HK-2 (cell line): ENCODE data around the gene LCN1.
"Not testable (repeated sequence)": the region's sequence is repeated elsewhere in the genome, so short reads cannot be mapped to it uniquely, and the experiment has no call there.

Source experiments
- DNase-seq: peaks from one replicate; pipeline ENCODE4 v3.0.0-alpha.2; 2018; ENCODE audit not compliant: unreplicated experiment

LCN1 gene

DNA sequence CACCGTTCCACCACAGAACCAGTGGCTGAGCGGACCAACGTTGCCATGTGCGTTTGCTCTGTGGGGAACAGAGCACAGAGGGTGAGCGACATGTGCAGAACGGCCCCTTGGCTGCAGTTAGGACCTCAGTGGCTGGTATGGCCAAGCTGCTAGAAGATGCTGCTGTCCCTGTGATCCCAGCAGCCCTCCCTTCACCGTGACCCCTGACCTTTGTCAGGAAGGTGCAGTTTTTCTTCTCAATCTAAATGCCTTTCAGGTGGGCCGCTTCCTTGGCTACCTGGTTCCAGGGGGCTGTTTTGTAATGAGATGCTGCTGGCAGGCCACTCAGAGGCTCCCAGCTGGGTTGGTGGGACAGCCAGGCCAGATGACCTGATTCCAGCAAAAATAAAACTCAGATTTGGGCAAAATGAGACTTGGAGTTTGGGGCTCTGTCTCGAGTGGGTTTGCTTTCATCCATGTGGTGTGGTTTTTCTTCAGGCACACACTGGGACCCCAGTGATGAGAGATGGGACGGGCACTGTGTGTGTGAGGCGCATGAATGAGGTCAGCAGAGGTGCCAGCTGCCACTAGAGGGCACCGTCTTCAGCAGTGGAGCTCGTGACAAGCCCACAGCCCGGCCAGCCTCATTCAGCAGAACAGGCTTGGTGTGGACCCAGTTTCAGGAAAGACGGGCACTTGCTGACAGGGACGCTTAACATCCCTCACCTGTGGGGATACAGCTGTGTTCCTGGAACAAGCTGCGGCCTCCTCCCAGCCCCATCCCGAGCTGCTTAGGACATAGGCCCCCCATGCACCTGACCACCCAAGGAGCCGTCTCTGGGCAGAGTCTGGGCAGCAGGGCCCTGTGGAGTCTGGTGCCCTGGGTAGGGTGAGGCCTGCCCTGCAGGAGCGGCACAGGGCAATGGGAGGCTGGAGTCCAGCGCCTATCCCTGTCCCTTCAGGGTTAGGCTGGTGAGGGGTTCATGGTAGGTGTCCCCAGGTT, 16.7 kb upstream of the LCN1 start:
- peak; percentile 66 for DNase-seq

DNA sequence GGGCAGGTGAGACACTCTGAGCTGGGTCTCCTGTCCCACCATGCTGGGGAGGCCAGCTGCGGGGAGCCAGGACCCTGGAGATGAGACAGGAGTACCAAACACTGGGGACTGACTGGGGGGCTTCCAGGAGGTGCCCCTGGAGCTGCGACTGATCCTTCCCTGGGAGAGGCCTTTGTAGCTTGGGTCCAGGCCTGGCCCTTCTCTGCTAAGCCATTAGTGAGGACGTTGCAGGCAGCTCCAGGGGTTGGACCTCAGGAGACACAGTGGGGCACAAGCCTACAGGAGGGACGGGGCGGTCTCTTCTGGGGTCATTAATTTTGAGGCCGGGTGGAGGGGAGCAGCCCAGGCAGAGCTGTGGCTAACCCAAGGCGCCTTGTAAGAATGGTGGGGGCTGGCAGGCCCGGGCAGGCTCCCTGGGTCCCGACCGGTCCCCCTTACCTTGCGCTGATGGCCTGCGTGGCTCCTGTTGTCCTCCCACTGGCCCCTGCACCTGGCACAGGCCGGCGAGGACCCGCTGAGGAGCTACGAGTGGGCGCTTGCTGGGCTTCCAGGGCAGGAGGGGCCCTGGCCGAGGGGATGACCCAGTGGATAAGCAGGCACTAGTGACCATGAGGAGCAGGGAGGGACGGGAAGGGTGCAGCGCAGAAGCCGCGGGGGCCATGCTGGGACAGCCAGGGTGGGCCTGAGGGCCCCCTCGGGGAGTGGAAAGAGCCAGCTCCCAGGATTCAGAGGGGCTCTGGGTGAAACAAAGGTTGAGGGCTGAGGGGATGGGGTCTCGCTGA, 15.6 kb upstream of the LCN1 start:
- DNase-seq: no peak

DNA sequence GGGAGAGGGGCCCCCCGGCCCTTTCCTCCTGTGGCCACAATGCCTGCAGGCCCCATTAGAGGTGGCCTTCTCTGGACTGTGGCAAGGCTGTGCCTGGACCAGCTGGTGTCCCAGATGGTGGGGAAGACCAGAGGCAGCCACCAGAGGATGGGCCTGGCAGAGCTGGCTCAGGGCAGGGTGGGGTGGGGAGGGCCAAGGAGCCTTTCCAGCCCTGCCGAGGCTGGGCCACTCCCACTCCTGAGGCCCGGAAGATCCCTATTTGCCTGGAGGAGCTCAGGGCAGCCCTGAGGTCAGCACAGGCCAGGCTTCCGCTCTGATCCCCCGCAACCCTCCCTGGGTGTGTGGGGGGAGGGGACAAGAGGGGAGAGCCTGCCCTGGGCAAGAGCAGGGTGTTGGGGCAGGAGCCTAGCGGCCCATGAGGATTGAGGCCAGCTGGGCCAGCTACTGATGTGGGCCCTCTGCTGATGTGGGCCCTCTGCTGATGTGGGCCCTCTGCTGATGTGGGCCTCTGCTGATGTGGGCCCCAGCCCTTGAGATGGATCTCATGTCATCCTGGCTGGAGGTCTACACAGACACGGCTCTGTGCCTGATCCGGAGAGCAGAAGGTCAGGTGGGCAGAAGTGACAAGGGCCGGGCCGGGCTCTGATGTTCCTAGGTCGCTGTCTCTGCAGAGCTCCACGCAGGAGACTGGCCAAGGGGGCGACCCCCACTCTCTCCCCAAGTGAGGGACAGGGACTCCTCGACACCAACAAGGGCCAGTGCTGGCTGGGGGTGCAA, 14.7 kb upstream of the LCN1 start:
- peak; percentile 31 for DNase-seq

DNA sequence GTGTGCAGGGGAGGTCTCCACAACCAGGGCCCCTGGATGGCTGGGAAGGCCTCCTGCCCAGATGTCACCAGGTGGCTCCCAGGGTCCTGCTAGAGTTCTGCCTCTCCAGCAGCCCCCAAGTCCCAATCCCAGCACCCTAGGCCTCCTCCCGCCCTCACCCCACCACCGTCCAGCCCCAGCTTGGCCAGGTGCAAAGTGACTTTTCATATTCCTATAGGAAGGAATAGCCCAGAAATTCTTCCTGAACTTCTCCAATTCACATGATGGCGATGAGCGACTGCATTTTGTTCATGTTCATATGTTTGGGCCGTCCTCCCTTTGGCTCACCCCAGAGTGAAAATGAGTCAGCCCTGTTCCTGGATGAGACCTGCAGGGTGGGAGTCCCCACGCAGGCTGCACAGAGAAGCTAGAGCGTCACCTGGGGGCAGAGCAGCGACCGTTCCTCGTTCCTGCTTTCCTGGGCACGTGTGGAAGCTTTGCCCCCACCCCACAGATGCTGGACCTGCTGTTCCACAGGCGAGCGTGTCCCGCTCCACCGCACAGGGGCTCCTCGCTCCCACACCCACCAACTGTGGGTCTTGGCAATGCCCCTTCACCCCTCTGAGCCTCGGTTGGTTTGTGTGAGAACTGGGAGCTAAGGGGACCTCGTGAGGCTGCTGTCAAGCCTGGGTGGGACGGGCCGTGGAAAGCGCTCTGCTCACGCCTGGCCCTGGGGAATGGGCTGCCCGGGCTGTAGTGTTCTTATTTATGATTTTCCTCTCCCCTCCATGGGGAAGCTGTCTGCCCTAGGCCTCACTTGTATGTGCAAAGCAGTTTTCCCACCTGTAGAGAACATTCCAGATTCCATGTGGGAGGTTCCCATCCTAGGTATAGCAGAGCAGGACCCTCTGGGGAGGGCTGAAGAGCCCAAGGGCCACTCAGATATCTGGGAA, 13.9 kb upstream of the LCN1 start:
- no peak for DNase-seq

DNA sequence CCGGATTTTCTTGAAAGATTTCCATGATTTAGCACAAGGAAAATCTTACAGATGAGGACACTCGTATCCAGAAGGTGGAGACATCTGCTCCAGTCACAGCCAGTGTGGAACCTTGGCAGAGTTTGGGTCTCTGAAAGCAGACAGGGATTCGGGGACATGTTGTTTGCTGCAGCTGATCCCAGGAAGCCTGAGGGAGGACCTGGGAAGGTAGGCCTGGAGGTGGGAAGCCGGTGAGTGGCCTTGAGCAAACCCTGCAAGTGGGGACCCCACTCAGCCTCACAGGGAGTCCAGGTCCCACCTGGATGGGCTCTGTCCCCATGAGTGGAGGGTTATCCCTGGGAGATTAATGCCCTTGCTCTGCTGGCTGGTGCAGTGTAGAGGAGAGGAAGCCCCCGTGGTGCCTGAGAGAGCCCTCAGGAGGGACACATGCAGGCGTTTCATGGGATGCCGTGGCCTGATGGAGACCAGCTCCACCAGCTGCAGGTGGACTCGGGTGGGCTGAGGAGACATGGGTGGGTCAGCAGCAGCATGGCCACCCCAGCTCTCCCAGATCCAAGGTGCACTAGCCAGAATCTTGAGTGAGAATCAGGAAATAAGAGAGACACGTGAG, 12.9 kb upstream of the LCN1 start:
- DNase-seq: no peak

DNA sequence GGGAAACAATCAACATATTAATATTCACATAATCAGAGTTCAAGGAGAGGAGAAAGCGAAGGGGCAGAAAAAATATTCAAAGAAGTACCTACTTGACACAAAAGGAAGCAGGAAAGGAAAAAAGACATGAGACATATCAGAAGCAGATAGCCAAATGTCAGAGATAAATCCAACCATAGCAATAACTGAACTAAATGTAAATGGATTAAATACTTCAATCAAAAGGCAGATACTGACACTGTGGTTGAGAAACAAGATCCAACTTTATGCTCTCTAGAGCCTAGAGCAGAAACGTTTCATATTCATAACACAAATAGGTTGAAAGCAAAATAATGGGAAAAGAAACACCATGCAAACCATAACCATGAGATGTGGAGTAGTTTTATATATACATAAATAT, 11.8 kb upstream of the LCN1 start:
- no peak for DNase-seq

DNA sequence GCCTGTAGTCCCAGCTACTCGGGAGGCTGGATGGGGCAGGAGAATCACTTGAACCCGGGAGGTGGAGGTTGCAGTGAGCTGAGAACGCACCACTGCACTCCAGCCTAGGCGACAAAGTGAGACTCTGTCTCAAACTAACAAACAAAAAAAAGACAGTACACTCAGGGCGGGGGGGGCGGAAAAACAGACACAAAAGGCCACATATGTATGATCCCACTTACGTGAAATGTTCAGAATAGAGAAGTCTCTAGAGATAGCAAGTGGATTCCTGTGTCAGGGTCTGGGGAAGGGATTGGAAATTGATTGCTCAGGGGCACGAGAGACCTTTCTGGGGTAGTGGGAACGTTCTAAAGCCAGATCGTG, 9.0 kb upstream of the LCN1 start:
- DNase-seq: no peak

DNA sequence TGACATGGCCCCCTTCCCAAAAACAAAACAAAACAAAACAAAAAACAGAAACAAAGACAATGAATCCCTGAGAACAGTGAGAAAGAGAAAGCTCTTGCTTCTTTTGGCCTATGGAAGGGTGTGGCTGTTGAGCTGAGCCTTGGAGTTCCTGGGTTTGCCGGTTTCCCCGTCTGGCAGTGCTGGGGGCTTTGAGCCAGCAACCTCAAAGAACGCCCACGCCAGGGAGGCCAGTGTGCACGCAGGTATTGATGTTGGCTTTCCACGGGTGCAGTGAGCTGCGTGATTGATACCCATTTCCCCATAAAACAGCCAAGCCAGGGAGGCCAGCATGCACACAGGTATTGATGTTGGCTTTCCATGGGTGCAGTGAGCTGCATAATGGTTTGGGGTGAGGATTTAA, 8.3 kb upstream of the LCN1 start:
- DNase-seq: no peak

DNA sequence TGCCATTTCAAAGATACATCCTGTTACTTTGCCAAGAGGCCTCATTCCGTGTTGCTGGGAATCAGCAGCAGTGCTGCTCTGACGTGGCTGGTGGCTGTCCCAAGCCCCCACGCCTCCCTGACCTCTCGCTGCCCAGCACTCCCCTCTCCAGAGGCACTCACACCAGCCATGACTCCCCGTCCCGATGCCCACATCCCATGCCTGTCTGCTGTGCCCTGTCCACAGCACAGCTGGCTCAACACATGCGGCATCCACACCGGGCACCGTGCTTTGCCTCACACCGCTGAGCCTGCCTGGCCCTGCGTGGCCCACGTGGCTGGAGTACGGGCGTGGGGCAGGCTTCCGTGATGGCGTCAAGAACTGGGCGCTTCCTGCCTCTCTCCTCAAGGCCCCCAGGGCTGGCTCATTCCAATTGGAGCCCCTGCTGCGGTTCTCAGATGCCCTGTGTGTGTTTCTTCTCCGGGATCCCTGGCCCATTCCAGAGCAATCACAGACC, 7.8 kb upstream of the LCN1 start:
- no peak for DNase-seq

DNA sequence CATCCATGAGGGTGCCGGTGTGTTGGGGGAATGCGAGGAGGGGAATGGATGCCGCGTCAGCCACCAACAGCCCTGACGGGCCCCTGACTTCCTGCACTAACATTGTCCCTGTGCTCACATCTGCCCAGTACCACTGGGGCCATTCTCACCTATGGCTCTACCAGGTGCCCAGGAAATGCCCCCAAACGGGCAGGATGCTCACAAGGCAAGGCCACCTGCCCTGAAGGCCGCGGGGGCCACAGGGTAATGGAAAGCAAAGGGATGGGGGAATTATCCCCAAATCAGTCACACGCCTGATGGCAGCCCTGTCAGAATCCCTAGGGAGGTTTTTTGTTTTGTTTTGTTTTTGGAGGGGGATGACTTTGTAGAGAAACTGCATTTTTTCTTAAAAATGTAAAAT, 7.3 kb upstream of the LCN1 start:
- not testable (repeated sequence) for DNase-seq

DNA sequence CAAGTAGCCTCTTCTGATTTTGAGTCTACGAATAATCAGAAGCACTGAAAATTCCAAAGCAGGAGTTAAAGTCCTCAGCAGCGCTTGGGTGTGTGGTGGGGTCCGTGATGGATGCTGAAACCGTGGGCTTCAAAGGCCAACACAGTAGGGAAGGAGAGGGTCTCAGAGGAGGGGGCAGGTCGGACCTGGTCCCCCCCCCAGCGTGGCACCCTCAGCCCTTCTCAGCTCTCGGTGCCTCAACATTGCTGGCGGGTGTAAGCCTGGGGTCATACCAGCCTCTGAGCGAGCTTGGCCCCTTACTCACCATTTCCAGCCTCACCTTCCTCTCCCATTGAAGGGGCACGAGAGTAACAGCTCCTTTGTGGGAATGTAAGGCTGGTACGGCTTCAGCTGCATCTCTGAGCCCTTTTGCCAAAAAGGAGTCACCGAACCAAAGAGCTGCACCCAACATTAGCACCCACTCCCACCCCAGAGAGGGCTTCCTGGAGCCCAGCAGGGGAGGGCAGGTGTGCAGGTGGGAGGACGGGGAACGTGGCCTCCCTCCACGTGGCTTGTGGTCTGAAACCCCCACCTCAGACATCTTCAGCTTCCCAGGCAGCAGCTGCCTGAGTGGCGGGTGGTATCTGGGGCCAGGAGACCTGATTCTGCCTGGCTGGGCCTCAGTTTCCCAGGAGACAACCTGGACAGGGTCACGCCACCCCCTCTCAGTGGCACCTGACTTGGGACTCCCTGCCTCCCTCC, 6.7 kb upstream of the LCN1 start:
- DNase-seq: no peak

DNA sequence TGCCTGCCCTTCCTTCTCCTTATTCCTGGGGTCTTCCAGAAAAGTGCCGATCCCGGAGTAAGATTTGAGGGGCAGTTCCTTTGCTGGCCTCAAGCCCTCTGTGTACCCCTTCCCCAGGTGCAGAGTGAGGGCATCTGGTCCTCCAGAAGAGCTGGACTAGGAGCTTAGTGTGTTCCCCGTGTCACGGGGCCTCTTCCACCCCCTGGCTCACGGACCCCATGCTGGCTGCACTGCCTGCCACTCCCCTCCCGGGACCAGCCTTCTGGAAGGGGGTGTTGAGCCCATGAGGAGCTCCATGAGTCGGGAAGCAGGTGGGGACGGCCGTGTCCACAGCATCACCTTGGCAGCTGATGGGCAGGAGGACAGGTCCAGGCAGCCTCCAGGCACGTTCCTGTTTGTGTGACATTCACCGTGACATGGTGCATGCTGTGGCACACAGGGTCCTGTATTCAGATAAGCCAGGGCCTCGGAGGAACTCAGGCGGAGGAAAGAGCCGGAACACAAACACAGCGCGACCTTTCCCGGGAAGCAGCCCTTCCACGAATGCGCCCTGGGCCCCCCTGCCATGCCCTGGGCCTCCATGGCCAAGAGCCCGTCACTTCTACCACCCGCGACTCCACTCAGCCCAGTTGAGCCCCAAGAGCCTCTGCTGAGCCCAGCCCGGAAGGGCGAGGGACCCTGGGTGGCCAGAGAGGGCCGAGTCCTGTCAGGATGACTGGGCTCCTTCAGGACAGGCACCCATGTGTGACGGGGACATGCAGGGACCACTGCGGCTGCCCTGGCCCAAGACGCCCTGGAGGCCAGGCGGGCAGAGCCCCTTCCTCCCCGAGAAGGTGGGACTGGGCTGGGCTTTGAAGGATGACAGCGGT, 5.9 kb upstream of the LCN1 start:
- no peak for DNase-seq

DNA sequence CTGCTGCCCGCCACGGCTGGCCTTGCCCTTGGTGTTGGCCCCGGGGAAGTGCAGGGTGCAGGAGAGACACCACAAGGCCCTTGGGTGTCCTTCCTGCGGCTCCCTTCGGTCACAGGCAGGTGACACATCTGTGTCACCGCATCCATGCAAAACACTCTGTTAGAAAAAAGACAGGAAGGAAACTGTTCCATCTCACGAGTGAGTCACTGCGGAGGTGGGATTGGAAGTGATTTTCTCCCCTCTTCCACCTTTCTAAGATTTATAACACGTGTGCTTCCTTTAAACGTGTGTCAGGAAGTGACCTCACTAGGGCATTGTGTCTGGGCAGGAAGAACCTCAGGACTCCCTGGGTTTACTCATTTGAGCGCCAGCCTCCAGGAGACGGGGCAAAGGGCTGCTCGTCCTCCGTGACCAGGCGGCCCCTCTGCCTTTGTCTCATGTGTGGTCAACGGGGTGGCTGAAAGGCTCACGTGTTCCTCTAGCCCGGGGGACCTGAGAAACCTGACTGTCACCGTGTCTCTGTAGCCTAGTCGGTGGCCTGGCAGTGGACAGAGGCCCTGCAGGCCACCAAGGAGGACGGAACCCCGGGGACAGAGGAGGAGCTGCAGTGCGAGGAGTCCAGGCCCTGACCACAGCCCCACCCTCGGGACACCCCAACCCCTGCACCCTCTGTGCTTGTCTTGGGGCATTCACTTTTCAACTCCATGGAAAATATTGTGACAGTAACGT, 4.9 kb upstream of the LCN1 start:
- no peak for DNase-seq

DNA sequence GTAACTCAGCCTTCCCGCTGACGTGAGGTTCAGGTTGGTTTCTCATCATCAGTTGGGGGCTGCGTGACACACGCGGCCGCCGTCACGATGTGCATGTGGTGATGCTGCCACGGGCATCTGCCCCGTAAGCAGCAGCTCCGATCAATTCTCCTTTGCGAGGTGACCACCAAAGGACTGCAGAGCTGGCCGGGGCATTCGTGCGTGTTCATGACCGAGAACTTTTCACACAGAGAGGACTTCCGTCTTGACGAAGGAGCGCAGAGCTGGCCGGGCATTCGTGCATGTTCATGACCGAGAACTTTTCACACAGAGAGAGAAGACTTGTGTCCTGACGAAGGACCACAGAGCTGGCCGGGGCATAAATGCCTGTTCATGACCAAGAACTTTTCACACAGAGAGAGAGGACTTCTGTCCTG, 3.8 kb upstream of the LCN1 start:
- DNase-seq: no peak

DNA sequence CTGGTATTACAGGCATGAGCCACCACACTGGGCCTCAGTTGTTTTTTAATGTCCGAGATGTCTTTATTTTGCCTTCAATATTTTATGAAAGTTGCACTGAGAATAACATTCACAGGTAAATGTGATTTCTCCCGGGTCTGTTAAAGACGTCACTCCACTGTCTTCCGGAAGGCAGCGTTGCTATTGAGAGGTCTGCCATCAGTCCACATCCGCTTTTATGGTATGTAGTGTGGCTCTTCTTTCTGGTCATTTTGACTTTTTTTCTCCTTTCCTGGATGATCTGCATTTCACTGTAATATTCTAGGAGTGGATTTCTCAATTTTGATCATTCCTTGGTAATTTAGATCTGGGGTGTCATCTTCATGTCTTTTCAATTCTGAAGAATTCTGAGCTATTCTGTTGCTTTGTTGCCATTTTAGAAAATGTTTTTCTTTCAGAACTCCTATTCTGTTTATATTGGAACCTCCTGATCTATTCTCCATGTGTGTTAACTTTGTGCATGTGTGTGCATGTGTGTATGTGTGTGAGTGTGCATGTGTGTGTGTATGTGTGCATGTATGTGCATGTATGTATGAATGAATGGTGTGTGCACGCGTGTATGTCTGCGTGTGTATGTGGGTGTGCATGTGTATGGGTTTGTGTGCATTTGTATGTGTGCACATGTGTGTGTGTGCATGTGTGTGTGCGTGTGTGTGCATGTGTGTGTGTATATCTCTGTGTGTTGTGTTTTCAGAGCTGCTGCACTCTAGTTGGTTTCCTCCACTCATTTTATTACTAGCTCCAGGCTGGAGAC, 1.9 kb upstream of the LCN1 start:
- DNase-seq: no peak

DNA sequence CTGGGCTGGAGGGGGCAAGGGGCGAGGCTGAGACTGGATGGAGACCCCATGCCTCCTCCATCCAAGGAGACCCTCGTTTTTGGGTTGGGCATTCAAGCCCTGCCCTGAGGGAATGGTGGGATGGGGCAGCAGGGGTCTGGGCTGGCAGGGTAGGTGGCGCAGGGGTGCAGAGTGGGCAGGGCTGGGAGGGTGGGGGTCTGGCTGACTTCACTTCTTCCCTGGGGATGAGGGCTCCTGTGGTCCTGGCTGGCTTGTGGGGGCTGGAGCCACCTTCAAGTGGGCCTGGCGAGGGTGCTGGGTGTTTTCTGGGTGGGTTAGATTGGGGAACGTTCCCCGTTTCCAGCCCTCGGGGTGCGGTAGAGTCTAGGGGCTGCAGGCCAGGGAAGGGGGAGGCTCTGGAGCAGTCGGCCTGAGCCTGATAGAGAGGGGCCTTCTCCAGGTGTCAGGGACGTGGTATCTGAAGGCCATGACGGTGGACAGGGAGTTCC, 412 bp downstream of the LCN1 start:
- no peak for DNase-seq
